ENCODE measurements around the gene PHF20.

PHF20 gene

DNA sequence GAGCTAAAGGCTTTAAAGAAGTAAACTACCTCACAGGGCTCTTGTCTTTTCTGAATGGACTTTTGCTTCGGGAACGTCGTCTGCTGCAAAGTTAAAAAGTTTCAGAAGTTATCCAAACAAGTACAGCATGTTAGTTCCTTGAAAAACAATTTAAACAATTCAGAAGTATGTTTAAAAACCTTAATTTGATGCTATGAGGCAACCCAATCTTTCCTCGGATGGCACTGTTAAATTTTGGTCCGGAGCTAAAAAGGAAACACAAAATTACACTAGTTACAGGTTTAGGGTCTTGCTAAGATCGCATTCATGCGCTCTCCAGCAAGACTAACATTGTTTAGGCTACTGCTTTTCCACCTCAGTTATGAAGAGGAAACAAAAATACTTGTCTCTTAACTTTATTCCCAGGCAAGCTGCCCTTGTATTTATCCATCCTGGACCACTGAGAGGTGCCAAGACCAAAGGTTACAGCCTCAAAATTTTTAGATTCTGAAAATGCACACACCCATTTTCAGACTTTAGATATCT, 42.5 kb upstream of the PHF20 start:
- no peak overlapping the region for H3K4me2 ChIP-seq (ENCODE audit: low read length)
- H3K27ac ChIP-seq: no peak overlapping the region
- H3K9me3 ChIP-seq (ENCODE audit: control insufficient read depth, low read length): no peaks in the 10 kb centered on the region
- peaks cover 58% of the 10 kb centered on the region for H3K79me2 ChIP-seq
- TF ChIP-seq, protein P1, sequence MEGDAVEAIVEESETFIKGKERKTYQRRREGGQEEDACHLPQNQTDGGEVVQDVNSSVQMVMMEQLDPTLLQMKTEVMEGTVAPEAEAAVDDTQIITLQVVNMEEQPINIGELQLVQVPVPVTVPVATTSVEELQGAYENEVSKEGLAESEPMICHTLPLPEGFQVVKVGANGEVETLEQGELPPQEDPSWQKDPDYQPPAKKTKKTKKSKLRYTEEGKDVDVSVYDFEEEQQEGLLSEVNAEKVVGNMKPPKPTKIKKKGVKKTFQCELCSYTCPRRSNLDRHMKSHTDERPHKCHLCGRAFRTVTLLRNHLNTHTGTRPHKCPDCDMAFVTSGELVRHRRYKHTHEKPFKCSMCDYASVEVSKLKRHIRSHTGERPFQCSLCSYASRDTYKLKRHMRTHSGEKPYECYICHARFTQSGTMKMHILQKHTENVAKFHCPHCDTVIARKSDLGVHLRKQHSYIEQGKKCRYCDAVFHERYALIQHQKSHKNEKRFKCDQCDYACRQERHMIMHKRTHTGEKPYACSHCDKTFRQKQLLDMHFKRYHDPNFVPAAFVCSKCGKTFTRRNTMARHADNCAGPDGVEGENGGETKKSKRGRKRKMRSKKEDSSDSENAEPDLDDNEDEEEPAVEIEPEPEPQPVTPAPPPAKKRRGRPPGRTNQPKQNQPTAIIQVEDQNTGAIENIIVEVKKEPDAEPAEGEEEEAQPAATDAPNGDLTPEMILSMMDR (IDR thresholded peaks at IDR 0.05): no peak
- H3K9ac ChIP-seq: no peak overlapping the region
- H3K36me3 ChIP-seq (ENCODE audit: control insufficient read depth, insufficient read depth, low read length): no peaks in the 10 kb centered on the region
- no peak overlapping the region for H2AFZ ChIP-seq
- H3K4me1 ChIP-seq: peaks cover 8% of the 10 kb centered on the region
- H3K27me3 ChIP-seq (ENCODE audit: control insufficient read depth, insufficient read depth, low read length): no peaks in the 10 kb centered on the region
- H3K4me3 ChIP-seq (ENCODE audit: low read depth, low read length): no peak overlapping the region

DNA sequence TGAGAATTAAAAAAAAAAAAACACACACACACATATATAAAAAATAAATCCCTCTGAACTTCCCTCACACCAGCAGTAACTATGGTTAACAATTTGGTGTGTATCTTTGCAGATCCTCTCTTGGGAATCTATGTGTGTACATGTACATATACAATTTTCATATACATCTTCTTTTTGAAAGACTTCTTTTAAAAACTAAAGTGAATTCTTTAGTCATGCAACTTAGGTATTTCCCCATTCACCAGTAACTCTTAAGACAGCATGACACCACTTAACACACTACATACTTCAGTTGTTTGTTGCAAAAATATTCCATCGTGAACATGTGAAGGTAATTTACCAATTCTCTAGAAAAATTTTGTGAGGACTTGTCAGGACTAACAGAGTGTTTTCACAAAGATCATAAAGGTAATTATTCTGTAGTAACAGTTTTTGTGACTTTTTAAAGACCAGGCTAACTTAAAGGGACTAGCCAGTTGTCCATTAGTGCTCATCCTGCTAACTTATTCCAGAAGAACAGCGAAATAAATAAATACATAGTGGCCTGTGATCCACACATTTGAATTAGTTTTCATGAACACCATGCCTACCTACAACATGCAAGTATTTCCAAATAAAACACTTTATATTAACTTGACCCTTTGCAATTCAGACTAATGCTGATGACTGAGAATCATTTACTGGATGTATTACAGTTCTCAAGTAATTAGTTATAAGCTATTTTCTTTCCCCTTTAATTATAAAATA, 41.8 kb upstream of the PHF20 start:
- no peak overlapping the region for H3K4me2 ChIP-seq (ENCODE audit: low read length)
- no peak overlapping the region for H3K4me3 ChIP-seq (ENCODE audit: low read depth, low read length)
- H3K27ac ChIP-seq: no peak overlapping the region
- TF ChIP-seq, protein P1 (IDR thresholded peaks at IDR 0.05): no peak
- no peaks in the 10 kb centered on the region for H3K27me3 ChIP-seq (ENCODE audit: control insufficient read depth, insufficient read depth, low read length)
- no peak overlapping the region for H3K9ac ChIP-seq
- H3K36me3 ChIP-seq (ENCODE audit: control insufficient read depth, insufficient read depth, low read length): no peaks in the 10 kb centered on the region
- H3K79me2 ChIP-seq: peaks cover 60% of the 10 kb centered on the region
- no peaks in the 10 kb centered on the region for H3K9me3 ChIP-seq (ENCODE audit: control insufficient read depth, low read length)
- H2AFZ ChIP-seq: no peak overlapping the region
- H3K4me1 ChIP-seq: peaks cover 10% of the 10 kb centered on the region

DNA sequence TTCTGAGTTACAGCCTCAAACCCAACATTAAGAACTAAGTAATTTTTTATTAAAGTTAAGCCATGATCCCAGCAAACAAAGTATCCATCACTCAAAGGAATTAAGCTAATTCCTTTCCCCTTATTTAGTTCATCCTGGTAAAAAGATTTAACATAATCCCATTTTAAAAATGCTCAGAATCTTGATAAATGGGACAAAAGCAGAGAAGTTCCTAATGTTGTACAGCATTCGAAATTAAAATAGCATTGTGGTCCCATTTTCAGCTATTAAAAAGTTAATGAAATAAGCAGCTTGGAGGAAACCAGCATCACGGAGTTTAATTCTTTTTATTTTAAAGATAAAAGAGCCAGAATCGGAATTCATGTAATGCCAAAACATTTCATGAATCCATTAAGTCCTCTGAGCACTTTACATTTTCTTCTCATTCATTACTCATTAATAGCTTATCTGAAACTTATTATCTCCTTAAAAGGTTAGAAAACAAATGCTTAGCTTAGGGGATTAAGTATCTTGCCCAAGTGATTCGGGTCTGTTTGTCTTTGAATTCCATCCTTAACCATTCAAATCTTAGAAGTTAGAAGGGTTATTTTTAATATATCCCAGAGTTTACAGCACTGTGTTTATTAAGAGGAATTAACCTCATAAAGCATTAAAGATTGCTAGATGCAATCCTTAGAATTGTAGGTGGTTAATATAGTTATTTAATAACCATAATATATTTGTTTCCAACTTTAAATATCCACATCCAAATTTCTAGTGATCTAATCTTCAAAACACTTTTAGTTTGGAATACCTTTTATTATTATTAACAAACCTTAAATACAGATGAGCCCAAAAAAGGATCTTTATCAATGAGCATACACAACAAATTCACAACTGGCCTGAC, 41.0 kb upstream of the PHF20 start:
- Histone ChIP-seq H3K27ac (no peak overlapping the region), H3K9ac (no peak overlapping the region), H3K4me3 (ENCODE audit: low read depth, low read length) (no peak overlapping the region), H3K9me3 (ENCODE audit: control insufficient read depth, low read length) (no peaks in the 10 kb centered on the region), H2AFZ (no peak overlapping the region), H3K79me2 (peaks cover 60% of the 10 kb centered on the region), H3K4me2 (ENCODE audit: low read length) (no peak overlapping the region), H3K36me3 (ENCODE audit: control insufficient read depth, insufficient read depth, low read length) (no peaks in the 10 kb centered on the region), H3K27me3 (ENCODE audit: control insufficient read depth, insufficient read depth, low read length) (no peaks in the 10 kb centered on the region), H3K4me1 (peaks cover 15% of the 10 kb centered on the region)
- TF ChIP-seq, protein P1 (IDR thresholded peaks at IDR 0.05): no peak

DNA sequence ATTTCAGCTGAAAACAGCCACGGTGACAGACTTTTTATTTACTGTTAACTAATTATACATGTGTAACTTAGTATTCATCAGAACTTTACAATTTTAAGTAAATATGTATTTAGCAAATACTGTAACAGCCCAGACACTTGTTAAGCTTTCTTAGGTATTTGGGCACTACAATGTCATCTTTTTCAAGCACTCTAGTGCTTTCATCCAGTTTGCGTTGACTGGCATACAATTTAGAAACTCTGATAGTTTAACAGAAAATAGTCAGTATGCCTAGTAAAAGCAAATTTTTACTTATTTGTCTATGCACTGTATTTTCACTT, 40.4 kb upstream of the PHF20 start:
- H3K4me3 ChIP-seq (ENCODE audit: low read depth, low read length): no peak overlapping the region
- H3K9ac ChIP-seq: no peak overlapping the region
- H3K79me2 ChIP-seq: peaks cover 60% of the 10 kb centered on the region
- H3K9me3 ChIP-seq (ENCODE audit: control insufficient read depth, low read length): no peaks in the 10 kb centered on the region
- H3K27me3 ChIP-seq (ENCODE audit: control insufficient read depth, insufficient read depth, low read length): no peaks in the 10 kb centered on the region
- H2AFZ ChIP-seq: no peak overlapping the region
- H3K4me1 ChIP-seq: peaks cover 20% of the 10 kb centered on the region
- H3K27ac ChIP-seq: no peak overlapping the region
- no peak overlapping the region for H3K4me2 ChIP-seq (ENCODE audit: low read length)
- no peaks in the 10 kb centered on the region for H3K36me3 ChIP-seq (ENCODE audit: control insufficient read depth, insufficient read depth, low read length)
- TF ChIP-seq, protein P1 (IDR thresholded peaks at IDR 0.05): no peak
